NK-92 (cell line): Measurements from ENCODE around the gene WDR81.
"Not testable (repeated sequence)": the region's sequence is repeated elsewhere in the genome, so short reads cannot be mapped to it uniquely, and the experiment has no call there.

Experiments
- DNase-seq: peaks from one replicate; lab custom pipeline; 2025; ENCODE audit not compliant: unreplicated experiment; lab: John Stamatoyannopoulos, UW

Gene WDR81

GRCh38 chr17:1753767-1754429 is 29.4 kb downstream of the WDR81 start:
- no peak for DNase-seq

DNA sequence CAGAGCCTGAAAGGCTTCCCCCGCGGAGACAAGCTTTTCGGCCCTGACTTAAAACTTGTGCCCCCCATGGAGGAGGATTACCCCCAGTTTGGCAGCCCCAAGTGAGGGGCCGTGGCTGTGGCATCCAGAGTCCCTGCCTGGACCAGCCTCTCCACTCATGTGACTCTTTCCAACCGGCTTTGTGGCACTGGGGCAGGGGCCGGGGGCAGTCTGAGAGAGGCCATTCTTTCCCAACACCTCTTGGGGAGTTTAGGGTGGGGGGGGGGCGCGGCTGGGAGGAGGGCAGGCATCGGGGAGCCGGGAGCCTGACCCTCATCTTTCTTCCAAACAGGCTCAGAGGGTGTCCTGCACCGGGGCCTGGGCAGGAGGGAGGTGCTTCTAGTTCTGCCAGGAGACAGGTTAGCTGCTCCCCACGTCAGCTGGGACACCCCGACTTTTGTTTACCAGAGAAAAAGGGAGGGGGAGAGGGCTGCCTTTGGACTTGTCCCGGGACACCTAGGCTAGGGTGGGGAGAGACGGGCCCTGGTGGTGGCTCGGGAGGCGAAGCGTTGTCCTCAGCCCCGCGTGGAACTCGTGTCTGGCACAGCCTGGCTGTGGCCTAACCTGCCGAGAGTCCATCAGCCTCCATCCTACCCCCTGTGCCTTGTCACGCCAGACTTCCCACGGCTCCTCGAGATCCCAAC is 30.1 kb downstream of the WDR81 start:
- no peak for DNase-seq

- DNase-seq, result no peak
These were observed 30.8 kb downstream of the WDR81 start for GRCh38 chr17:1755252-1755826.

GRCh38 chr17:1755827-1756262 is 31.3 kb downstream of the WDR81 start:
- DNase-seq, result no peak

DNA sequence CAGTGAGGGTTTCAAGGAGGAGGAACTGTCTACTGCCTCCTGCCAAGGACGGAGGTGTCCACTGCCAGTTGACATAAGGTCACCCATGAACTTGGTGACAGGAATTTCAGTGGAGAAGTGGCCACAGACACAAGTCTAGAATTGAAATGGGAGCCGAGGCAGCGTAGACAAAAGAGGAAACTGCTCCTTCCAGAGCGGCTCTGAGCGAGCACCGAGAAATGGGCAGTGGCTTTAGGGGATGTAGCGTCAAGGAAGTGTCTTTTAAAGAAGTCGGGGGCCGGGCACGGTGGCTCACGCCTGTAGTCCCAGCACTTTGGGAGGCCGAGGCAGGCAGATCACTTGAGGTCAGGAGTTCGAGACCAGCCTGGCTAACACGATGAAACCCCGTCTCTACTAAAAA is 34.3 kb downstream of the WDR81 start:
- no peak for DNase-seq

- DNase-seq, result no peak
These were observed 35.0 kb downstream of the WDR81 start for GRCh38 chr17:1759529-1759928.

DNA sequence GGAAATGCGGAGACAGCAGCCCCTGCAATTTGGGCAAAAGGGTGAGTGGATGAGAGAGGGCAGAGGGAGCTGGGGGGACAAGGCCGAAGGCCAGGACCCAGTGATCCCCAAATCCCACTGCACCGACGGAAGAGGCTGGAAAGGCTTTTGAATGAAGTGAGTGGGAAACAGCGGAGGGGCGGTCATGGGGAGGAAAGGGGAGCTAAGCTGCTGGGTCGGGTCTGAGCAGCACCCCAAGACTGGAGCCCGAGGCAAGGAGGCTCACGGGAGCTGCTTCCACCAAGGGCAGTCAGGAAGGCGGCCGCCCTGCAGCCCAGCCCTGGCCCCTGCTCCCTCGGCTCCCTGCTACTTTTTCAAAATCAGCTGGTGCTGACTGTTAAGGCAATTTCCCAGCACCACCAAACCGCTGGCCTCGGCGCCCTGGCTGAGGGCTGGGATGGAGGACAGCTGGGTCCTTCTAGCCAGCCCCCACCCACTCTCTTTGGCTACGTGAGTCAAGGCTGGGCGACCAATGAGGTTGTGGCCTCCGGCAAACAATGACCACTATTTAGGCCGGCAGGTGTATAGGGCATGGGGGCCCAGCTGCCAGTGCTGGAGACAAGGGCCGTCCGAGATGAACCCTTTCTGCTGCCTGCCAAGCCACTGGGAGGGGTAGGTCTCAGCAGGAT is 37.9 kb downstream of the WDR81 start:
- DNase-seq, result no peak

GRCh38 chr17:1762901-1763898 is 38.7 kb downstream of the WDR81 start:
- DNase-seq, result no peak

DNA sequence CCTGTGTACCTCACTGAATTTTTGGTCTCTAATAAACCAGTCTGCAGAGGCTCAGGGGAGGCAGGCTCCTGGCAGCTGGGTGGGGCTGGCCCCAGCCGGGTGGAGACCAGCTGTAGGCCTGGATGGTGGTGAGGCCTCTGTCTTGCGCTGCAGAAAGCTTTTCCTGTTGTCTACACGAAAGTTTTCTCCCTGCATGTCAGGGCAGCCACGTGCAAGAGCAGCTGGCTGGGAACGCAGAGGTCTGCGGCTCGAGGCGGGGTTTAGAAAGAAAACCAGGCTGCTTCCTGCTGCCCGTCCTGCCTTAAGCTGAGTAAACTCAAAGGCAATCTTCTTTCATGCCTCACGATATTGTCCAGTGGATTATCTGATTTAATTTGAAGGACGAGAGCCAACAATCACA is 39.8 kb downstream of the WDR81 start:
- no peak for DNase-seq

DNA sequence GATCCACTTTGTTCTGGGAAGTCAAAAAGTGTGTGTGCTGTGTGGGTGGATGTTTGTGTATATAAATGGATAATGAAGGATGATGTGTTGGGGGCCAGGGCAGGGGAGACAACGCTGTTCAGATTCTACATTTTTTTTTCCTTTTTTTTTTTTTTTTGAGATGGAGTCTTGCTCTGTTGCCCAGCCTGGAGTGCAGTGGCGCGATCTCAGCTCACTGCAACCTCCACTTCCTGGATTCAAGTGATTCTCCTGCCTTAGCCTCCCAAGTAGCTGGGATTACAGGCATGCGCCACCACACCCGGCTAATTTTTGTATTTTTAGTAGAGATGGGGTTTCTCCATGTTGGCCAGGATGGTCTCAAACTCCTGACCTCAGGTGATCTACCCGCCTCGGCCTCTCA is 40.2 kb downstream of the WDR81 start:
- not testable (repeated sequence) for DNase-seq

- DNase-seq, result no peak
These were observed 41.1 kb downstream of the WDR81 start for GRCh38 chr17:1765576-1765975.

DNA sequence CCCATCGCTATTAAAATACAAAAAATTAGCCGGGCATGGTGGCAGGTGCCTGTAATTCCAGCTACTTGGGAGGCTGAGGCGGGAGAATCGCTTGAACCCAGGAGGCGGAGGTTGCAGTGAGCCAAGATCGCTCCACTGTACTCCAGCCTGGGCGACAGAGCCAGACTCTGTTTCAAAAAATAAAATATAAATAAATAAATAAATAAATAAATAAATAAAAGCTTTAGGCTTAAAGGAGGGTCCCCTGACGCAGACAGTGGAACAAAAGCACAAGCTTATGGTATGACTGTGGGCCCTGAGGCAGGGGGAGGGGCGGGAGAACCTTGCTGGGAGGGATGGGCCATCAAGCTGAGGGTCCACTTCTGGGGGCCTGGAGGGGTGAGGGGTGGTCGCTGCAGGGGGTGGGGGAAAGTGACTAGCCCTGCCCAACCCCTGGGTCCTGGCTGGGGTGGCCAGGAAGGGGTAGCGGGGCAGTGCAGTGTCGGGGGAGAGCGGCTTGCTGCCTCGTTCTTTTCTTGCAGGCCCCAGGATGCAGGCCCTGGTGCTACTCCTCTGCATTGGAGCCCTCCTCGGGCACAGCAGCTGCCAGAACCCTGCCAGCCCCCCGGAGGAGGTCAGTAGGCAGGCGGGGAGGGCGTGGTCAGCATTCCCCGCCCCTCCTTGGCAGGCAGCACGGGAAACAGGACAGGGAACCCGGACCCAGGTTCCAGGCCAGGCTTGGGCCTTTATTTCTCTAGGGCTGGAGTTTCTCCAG is 42.1 kb downstream of the WDR81 start:
- no peak for DNase-seq

GRCh38 chr17:1767358-1767757 is 42.9 kb downstream of the WDR81 start:
- no peak for DNase-seq

DNA sequence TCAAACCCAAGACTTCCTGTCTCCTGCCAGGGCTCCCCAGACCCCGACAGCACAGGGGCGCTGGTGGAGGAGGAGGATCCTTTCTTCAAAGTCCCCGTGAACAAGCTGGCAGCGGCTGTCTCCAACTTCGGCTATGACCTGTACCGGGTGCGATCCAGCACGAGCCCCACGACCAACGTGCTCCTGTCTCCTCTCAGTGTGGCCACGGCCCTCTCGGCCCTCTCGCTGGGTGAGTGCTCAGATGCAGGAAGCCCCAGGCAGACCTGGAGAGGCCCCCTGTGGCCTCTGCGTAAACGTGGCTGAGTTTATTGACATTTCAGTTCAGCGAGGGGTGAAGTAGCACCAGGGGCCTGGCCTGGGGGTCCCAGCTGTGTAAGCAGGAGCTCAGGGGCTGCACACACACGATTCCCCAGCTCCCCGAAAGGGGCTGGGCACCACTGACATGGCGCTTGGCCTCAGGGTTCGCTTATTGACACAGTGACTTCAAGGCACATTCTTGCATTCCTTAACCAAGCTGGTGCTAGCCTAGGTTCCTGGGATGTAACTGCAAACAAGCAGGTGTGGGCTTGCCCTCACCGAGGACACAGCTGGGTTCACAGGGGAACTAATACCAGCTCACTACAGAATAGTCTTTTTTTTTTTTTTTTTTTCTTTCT is 45.4 kb downstream of the WDR81 start:
- DNase-seq, result no peak

DNA sequence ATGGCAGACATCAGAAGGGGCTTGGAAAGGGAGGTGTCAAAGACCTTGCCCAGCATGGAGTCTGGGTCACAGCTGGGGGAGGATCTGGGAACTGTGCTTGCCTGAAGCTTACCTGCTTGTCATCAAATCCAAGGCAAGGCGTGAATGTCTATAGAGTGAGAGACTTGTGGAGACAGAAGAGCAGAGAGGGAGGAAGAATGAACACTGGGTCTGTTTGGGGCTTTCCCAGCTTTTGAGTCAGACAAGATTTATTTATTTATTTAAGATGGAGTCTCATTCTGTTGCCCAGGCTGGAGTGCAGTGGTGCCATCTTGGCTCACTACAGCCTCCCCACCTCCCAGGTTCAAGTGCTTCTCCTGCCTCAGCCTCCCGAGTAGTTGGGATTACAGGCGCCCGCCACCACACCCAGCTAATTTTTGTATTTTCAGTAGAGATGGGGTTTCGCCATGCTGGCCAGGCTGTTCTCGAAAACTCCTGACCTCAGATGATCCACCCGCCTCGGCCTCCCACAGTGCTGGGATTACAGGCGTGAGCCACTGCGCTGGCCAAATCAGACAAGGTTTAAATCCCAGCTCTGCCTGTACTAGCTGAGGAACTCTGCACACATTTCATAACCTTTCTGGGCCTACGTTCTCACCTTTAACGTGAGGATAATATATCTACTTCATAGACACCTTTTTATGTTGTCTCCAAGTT is 48.6 kb downstream of the WDR81 start:
- not testable (repeated sequence) for DNase-seq

DNA sequence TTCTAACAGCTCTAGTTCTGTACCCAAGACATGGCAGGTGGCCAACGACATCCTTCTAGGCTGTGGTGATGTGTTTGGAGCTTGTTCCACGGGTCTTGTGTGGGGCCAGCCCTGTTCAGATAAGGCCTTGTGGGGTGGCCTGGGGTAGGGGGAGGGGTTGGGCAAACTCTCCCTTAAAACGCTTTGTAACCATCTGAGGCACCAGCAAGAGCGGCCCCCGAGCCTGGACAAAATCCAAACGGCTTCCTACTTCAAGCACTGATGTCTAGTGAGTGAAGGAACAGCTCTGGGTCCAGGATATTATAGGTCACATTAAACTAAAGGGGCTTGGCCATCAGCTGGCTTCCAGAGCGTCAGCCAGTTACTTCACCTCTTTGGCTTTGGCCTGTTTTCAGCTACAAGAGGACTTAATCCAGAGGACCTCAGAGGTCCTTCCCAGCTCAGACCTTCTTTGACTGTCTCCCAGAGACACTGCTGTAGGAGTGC is 49.2 kb downstream of the WDR81 start:
- DNase-seq, result no peak

- DNase-seq, result no peak
These were observed 50.1 kb downstream of the WDR81 start for GRCh38 chr17:1774390-1775176.

- no peak for DNase-seq
These were observed 51.8 kb downstream of the WDR81 start for GRCh38 chr17:1776328-1776727.
